Neural progenitor cell (in vitro differentiated cells): Measurements from ENCODE around the gene MRPL21.

Experiments
- EZH2phosphoT487 ChIP-seq: fragments of 200-600 bp; sonication (generic); IDR thresholded peaks from 2 replicates; pipeline ENCODE4 v1.6.1; 2017; ENCODE audit warnings: antibody characterized with exemption
- TF ChIP-seq, protein P1 (sequence below): fragments of 200-600 bp; sonication (generic); IDR thresholded peaks from 2 replicates; pipeline ENCODE4 v1.5.1; 2017; ENCODE audit warnings: antibody characterized with exemption, mild to moderate bottlenecking

DNA sequence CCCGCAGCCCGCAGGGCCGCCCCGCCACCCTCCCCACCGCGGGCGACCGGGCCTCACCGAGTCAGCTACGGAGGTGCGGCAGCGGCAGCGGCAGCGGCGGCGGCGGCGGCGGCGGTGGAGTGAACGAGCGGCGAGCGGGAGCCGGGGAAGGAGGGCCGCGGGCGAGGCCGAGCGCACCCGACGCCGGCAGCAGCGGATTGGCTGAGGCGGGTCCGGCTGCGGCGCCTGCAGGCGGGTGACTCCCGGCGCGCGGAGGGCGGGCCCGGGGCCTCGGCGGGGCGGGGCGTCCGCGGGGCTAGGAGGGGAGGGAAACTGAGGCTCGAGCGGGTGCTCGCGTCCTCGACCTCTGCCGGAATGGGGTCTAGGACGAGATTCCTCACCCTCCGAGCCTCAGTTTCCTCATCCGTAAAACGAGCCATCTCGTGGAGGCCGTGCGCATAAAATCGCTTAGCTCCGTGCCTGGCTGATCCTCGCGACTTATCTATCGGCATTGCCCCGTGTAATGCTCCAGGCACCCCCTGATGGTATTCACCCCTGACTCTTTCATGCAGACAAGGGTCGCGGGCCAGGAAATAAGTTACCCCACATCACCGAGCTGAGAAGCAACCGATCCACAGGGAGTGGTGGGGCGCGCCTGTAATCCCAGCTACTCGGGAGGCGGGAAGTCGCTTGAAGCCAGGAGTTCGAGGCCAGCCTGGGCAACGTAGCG is 61.8 kb downstream of the MRPL21 start, which contains the start of gene CPT1A:
- TF ChIP-seq, protein P1, sequence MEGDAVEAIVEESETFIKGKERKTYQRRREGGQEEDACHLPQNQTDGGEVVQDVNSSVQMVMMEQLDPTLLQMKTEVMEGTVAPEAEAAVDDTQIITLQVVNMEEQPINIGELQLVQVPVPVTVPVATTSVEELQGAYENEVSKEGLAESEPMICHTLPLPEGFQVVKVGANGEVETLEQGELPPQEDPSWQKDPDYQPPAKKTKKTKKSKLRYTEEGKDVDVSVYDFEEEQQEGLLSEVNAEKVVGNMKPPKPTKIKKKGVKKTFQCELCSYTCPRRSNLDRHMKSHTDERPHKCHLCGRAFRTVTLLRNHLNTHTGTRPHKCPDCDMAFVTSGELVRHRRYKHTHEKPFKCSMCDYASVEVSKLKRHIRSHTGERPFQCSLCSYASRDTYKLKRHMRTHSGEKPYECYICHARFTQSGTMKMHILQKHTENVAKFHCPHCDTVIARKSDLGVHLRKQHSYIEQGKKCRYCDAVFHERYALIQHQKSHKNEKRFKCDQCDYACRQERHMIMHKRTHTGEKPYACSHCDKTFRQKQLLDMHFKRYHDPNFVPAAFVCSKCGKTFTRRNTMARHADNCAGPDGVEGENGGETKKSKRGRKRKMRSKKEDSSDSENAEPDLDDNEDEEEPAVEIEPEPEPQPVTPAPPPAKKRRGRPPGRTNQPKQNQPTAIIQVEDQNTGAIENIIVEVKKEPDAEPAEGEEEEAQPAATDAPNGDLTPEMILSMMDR = no peak
- no peak for TF ChIP-seq EZH2phosphoT487
